Mesenteric fat pad (tissue), 1 donor: Measurements from ENCODE around the gene MRPL37. TPM values are rescaled to one million over a fixed set of nuclear protein-coding genes. Genes with fewer than 3 reads are reported as not detected.
"Not testable (repeated sequence)": the region's sequence is repeated elsewhere in the genome, so short reads cannot be mapped to it uniquely, and the experiment has no call there.

Experiments
- DNase-seq: peaks from one replicate; pipeline ENCODE4 v3.0.0-alpha.2; 2020; ENCODE audit warnings: low spot score
- total RNA-seq: library from RNA; stranded (reverse); fragmentation: NEBNext Ultra II Directional; extraction: Animal tissue kit (Norgen Biotek cat#: 25700); gene quantifications from one replicate; pipeline ENCODE4 v1.2.1, GENCODE V29; 2021
- donor health status: DM: yes; HTN: yes; CAD: no.

The MRPL37 gene
- total RNA-seq, 1 donor from 2014 or later, result 54.2 TPM

DNA sequence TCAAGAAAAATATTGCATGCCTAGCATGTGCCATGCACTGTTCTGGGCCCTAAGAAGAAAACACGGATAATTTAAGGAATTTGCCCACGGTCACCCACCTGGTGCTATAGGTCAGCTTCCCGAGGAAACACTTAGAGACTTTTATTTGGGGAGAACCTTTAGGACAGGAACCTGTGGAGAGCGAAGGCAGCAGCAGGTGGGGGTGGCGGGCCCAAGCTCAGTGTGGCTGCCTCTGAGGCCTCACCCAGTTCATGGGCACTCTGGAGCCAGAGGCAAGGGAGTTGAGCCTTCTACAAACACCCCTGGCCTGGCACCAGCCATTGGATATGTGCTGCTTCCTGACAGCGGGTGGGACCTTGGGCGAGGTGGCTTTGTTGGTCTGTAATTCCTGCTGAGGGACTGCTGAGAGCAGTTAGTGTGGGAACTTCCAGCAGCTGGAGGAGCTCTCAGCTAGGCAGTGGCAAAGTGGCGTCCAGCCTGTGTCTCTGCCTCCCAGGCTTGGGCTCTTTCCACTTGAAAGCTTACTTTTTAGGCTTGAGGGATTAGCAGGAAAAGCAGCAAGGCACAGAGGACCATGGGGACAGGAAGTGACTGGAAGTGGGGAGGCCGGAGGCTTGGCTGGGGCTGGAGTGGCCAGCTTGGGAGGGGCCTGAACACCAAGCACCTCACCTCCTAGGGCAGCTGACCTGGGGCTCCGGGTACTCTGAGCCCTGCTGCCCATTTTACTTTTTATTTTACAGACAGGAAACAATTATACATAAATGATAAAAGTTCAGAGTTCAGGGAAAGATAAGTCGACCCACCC is 19.1 kb downstream of the MRPL37 start:
- no peak for DNase-seq

DNA sequence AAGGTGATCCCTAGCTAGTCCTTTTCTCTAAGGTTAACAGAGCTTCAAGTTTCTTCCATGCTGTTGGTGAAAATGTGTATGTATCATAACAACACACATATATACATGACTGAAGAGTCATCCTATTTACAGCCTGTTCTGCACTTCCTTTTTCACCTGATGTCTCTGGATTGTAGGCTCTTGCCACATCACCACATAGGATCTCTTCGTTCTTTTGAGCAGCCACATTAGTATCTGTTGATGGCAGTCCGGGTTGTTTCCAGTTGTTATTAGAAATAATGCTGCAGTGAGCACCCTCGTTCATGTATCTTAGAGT is 19.7 kb downstream of the MRPL37 start:
- no peak for DNase-seq

DNA sequence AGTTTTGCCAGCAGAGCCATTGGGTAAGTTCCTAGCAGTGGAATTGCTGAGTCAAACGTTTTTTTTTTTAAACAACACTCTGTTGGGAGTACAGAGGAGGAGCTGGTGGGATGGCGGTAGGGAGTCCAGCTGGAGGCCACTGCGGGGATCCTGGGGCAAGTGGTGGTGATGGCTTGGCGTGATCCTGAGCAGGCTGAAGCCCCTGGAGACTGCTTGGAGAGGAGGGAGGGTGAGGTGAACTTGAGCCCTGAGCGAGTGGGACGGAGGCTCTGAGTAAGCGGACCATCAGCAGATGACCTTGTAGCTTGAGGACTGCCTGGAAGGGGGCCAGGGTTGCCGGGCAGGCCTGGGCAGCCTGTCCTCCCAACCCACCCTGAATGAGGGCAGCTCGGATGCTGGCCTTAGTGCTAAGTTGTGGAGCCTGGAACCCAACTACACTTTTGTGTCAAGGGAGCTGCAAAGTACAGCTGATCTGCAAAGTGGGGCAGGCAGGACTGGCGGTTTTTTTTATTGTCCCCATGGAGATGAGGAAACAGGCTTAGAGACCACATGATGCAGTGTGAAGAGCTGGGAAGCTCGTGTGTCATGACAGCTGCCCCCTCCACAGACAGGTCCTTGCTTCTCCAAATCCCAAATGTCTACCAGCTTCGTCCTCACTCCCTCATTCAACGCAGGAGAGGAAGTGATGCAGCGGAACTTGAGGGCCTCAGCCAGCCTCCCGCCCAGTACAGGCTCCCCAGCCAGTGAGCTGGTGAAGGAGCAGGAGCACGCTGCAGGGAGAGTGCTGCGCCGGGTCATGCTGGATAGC is 20.2 kb downstream of the MRPL37 start:
- DNase-seq, result no peak

GRCh38 chr1:54221113-54221834 is 21.3 kb downstream of the MRPL37 start:
- DNase-seq, result no peak

- no peak for DNase-seq
Measured at GRCh38 chr1:54221867-54222484, 22.0 kb downstream of the MRPL37 start.

DNA sequence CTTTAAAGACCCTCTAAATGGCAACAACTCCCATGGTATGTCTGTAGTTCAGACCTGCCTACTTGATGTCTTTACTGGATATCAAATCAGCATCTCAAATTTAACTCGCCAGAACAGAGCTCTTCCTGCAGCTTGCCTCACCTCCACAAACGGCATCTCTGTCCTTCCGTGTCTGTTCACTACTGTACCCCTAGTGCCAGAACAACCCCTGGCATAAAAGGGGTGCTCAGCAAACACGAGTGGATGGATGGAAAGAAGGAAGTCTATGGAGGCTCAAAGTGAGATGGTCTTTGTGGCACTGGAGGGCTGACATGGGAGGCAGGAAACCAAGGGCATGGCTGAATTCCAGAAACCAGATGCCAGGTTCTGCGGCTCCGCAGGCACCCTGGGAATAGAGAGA is 22.7 kb downstream of the MRPL37 start:
- DNase-seq, result no peak

DNA sequence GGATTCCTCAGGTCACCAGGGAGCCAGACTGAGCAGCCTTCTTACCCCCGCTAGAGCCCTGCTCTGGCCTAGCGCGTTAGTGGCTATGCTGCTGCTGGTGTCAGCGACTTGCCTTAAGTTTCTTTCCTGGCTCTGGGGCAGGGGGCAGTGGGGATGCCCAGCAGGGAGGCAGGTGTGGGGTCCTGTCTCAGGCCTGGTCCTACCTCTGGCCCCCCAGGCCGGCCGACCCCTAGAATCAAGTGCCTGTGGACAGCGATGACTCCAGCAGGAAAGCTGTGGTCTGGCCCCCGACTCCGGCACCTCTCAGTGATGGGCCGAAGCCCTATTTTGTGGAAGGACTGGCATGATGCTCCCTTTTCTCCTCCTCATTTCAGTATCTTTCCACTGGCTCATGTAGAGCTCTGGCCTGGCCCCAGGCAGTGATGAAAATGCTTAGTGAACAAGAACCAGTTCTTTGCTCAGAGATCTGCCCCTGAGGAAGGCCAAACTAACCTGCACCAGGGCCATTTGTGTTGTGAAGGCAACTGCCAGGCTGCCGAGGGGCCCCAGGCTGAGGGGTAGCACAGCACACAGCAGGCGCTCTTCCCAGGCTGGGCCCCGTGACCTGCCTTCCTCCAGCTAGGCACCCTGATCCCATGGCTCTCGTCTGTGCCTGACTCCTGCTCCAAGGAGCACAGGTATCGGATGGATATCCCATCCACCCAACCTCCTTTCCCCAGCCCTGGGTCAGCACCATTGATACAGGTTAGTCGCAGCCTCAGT is 23.7 kb downstream of the MRPL37 start:
- no peak for DNase-seq

GRCh38 chr1:54224233-54224632 is 24.3 kb downstream of the MRPL37 start:
- DNase-seq, result no peak

DNA sequence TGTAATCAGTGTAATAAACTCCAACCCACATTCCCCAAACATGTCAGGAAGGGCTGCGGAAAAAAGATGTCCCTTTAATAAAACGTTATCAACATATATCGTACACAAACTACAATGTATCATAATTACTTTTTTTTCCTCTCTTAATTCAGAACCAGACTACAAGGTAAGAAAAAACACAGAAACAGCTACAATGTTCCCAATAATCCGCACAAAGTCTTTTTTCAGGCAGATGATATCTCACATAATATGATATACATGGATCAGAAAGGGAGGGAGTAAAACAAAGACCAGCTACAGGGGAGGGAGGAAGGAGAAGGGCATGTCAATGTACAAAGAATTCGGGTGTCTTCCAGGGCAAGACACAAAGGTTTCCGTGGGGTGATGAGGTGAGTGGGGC is 25.4 kb downstream of the MRPL37 start:
- no peak for DNase-seq

DNA sequence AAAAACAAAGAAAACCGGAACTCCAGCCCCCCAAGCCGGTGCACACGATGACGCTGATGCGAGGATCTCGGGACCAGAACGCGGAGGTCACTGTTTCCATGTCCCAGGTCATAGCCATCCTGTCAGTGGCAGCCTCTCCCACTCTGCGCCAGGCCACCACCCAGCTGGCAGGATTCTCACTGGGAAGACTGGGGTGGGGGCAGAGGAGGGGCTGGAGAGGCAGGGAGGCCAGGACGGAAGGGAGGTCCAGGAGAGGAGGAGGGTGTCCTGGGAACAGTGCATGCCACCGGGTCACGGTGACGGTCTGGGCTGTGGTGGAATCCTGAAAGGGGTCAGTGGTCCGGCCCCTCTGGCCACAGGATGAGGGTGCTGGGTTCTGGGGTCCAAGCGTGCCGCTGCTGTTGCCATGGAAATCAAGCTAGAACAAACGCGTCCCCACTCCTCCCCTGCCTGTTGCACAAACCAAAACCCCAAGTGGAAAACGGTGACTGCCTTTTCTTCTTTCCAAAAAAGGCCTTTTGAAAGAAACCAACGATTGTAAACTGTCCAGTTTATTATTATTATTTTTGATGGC is 26.1 kb downstream of the MRPL37 start:
- DNase-seq, result no peak

DNA sequence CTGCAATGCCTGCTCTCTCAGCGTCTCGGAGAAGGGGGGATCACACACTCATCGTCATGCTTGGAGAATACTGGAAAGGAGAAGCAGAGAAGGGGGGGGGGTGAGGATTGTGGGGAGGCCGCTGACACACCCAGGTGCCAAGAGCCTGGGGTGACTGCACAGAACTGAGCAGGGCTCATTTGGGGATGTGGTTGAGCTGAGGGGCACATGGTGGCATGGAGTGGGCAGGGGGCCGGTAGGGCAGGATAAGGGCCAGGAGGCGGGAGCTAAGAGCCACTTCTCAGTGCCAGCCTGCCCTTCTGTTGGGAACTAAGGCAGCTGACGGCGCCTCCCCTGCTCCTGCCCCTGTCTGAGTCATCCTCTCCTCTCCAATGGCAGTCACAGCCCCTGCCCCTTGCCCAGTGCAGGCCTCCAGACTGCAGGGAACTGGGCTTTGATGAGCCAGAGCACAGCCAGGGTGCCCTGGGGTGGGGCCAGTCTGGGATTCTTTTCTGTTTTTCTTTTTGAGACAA is 27.2 kb downstream of the MRPL37 start:
- DNase-seq, result no peak

- no peak for DNase-seq
Measured at GRCh38 chr1:54227891-54228310, 27.9 kb downstream of the MRPL37 start.

- DNase-seq, result no peak
Measured at GRCh38 chr1:54228638-54229079, 28.7 kb downstream of the MRPL37 start.

GRCh38 chr1:54229281-54229891 is 29.4 kb downstream of the MRPL37 start:
- DNase-seq, result no peak

GRCh38 chr1:54230507-54231339 is 30.8 kb downstream of the MRPL37 start:
- DNase-seq, result no peak

DNA sequence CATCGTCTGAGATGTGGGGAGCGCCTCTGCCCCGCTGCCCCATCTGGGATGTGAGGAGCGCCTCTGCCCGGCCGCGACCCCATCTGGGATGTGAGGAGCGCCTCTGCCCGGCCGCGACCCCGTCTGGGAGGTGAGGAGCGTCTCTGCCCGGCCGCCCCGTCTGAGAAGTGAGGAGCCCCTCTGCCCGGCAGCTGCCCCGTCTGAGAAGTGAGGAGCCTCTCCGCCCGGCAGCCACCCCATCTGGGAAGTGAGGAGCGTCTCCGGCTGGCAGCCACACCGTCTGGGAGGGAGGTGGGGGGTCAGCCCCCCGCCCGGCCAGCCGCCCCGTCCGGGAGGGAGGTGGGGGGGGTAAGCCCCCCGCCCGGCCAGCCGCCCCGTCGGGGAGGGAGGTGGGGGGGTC is 33.2 kb downstream of the MRPL37 start:
- not testable (repeated sequence) for DNase-seq

DNA sequence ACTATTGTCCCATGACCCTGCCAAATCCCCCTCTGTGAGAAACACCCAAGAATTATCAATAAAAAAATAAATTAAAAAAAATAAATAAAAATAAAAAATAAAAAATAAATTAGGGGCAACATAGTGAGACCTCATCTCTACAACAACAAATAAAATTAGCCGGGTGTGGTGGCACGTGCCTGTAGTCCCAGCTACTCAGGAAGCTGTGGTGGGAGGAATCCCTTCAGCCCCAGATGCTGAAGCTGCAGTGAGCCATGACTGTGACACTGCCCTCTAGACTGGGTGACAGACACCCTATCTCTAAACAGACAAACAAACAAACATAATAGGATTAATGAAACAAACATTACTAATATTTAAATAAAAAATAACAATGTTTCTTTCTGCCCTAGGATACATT is 34.3 kb downstream of the MRPL37 start:
- no peak for DNase-seq

DNA sequence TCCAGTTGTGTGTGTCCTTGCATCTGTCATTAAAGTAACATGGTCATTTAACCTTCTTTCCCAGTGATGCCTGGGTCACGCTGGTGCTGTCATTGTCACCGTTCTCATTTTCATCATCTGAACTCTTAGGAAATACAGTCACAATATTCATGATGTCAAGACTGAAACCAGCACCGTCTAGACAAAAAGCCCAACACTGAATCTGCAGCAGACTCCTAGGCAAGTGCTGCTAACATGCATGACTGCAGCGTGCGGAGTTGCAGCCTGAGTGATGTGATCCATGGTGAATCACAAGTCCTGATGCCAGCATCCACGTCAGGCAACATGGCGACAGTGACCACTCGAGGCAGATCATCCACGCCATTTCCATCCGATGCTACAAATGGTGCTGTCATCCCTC is 37.6 kb downstream of the MRPL37 start:
- DNase-seq, result no peak
